ENCODE data around the gene MAN2B1.

DNA sequence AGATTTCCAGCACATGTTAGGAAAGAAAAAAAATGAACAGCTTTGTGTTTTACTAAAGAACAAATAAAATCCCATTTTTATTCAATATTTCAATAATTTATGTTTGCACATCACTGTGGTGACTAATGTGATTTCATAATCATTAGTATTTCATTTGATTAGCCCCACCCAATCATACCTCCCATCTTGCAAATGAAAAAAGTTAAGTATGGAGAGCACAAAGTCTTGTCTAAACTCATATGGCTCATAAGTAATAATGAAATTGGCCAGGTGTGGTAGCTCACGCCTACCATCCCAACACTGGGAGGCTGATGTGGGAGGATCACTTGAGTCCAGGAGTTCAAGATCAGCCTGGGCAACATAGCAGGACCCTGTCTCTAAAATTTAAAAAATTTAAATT lies 59.7 kb downstream of the MAN2B1 start:
- TF ChIP-seq, protein P1, sequence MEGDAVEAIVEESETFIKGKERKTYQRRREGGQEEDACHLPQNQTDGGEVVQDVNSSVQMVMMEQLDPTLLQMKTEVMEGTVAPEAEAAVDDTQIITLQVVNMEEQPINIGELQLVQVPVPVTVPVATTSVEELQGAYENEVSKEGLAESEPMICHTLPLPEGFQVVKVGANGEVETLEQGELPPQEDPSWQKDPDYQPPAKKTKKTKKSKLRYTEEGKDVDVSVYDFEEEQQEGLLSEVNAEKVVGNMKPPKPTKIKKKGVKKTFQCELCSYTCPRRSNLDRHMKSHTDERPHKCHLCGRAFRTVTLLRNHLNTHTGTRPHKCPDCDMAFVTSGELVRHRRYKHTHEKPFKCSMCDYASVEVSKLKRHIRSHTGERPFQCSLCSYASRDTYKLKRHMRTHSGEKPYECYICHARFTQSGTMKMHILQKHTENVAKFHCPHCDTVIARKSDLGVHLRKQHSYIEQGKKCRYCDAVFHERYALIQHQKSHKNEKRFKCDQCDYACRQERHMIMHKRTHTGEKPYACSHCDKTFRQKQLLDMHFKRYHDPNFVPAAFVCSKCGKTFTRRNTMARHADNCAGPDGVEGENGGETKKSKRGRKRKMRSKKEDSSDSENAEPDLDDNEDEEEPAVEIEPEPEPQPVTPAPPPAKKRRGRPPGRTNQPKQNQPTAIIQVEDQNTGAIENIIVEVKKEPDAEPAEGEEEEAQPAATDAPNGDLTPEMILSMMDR (IDR thresholded peaks at IDR 0.05 in 4 of 5, conservative IDR thresholded peaks at IDR 0.05 in 1 of 5): no peak
- no peak for TF ChIP-seq POLR2A (IDR thresholded peaks at IDR 0.05)
